ENCODE measurements around the gene ARMC9.
"Not testable (repeated sequence)": the region's sequence is repeated elsewhere in the genome, so short reads cannot be mapped to it uniquely, and the experiment has no call there.

GRCh38 chr2:231349374-231349735, 150.9 kb downstream of the ARMC9 start:
- TF ChIP-seq SP2, ZBTB20, CTCF (tag by site-specific recombination; IDR thresholded peaks at IDR 0.05): not testable (repeated sequence)
